ENCODE data around the gene GTF3A. TPM values are rescaled to one million over a fixed set of nuclear protein-coding genes. Genes with fewer than 3 reads are reported as not detected.

The GTF3A gene
- total RNA-seq, 1 donor from 2014 or later, result 81.7 TPM

- intact Hi-C loops (cut with DNase I), result no loop called here
- ATAC-seq (no peak), DNase-seq (no peak)
- Histone ChIP-seq H3K9me3 (no peaks in the 10 kb centered on the region), H3K27ac (no peak overlapping the region), H3K4me1 (peaks cover 10% of the 10 kb centered on the region), H3K4me3 (no peak overlapping the region), H3K36me3 (no peaks in the 10 kb centered on the region), H3K27me3 (no peaks in the 10 kb centered on the region)
- TF ChIP-seq CTCF (IDR thresholded peaks at IDR 0.05), result no peak
These were observed 5.1 kb upstream of the GTF3A start for GRCh38 chr13:27419328-27419727.

GRCh38 chr13:27421101-27421871, 3.1 kb upstream of the GTF3A start:
- H3K27me3 ChIP-seq, result no peaks in the 10 kb centered on the region
- ATAC-seq, result no peak
- H3K4me3 ChIP-seq, result no peak overlapping the region
- H3K36me3 ChIP-seq, result no peaks in the 10 kb centered on the region
- H3K27ac ChIP-seq, result no peak overlapping the region
- no peak for TF ChIP-seq CTCF (IDR thresholded peaks at IDR 0.05)
- H3K4me1 ChIP-seq, result peaks cover 18% of the 10 kb centered on the region
- intact Hi-C loops (cut with DNase I), result no loop called here
- DNase-seq, result no peak
- H3K9me3 ChIP-seq, result no peaks in the 10 kb centered on the region

GRCh38 chr13:27423333-27423732, 1.1 kb upstream of the GTF3A start:
- Histone ChIP-seq H3K27me3 (no peaks in the 10 kb centered on the region), H3K27ac (no peak overlapping the region), H3K9me3 (no peaks in the 10 kb centered on the region), H3K4me3 (peak overlapping the region; percentile 81), H3K36me3 (peaks cover 8% of the 10 kb centered on the region), H3K4me1 (peaks cover 39% of the 10 kb centered on the region)
- intact Hi-C loops (cut with DNase I), result no loop called here
- ATAC-seq (no peak), DNase-seq (no peak)
- TF ChIP-seq CTCF (IDR thresholded peaks at IDR 0.05), result no peak

- Histone ChIP-seq H3K4me3 (peak overlapping the region; percentile 81), H3K27me3 (no peaks in the 10 kb centered on the region), H3K4me1 (peaks cover 39% of the 10 kb centered on the region), H3K27ac (peak overlapping the region; percentile 95), H3K36me3 (peaks cover 28% of the 10 kb centered on the region), H3K9me3 (no peaks in the 10 kb centered on the region)
- no peak for DNase-seq
- intact Hi-C loops (cut with DNase I), result no loop called here
- ATAC-seq, result no peak
- no peak for TF ChIP-seq CTCF (IDR thresholded peaks at IDR 0.05)
These were observed 919 bp downstream of the GTF3A start for GRCh38 chr13:27425158-27425917.

- peak; percentile 46 for TF ChIP-seq CTCF (IDR thresholded peaks at IDR 0.05)
- peak; percentile 78 for ATAC-seq
- DNase-seq, result peak; percentile 86
- H3K27ac ChIP-seq, result peak overlapping the region; percentile 95
- peak overlapping the region; percentile 81 for H3K4me3 ChIP-seq
- no peaks in the 10 kb centered on the region for H3K27me3 ChIP-seq
- H3K36me3 ChIP-seq, result peaks cover 35% of the 10 kb centered on the region
- intact Hi-C loops (cut with DNase I), result no loop called here
- H3K9me3 ChIP-seq, result no peaks in the 10 kb centered on the region
- H3K4me1 ChIP-seq, result peaks cover 39% of the 10 kb centered on the region
These were observed 1.7 kb downstream of the GTF3A start for GRCh38 chr13:27425918-27426630.
